ENCODE data around the gene SYCE3.

DNA sequence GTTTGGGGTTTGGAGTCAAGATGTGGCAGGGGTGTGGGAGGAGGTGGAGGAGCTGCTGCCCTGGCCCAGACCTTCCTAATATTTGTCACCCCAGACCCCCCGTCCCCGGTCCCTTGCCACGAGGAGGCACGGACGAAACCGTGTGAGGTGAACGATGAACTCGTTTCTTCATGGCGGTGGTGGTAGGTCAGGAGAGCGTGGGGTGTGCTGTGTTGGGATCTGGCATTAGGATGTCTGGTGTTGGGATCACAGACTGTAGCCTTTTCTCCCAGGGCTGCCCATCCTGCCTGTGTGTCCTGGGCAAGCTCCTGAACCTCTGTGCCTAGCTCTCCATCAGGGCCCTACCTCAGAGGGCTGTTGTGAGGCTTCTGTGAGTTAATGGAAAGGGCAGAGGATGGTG is 46.3 kb upstream of the SYCE3 start:
- TF ChIP-seq, protein P1, sequence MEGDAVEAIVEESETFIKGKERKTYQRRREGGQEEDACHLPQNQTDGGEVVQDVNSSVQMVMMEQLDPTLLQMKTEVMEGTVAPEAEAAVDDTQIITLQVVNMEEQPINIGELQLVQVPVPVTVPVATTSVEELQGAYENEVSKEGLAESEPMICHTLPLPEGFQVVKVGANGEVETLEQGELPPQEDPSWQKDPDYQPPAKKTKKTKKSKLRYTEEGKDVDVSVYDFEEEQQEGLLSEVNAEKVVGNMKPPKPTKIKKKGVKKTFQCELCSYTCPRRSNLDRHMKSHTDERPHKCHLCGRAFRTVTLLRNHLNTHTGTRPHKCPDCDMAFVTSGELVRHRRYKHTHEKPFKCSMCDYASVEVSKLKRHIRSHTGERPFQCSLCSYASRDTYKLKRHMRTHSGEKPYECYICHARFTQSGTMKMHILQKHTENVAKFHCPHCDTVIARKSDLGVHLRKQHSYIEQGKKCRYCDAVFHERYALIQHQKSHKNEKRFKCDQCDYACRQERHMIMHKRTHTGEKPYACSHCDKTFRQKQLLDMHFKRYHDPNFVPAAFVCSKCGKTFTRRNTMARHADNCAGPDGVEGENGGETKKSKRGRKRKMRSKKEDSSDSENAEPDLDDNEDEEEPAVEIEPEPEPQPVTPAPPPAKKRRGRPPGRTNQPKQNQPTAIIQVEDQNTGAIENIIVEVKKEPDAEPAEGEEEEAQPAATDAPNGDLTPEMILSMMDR (conservative IDR thresholded peaks at IDR 0.05; ENCODE audit: low read length) = no peak
- TF ChIP-seq EZH2phosphoT487 (IDR thresholded peaks at IDR 0.05; ENCODE audit: borderline replicate concordance) = no peak

Measured in Loucy (cell line).